NCI-H1417 (cell line): ENCODE data around the gene IFFO2.
"Not testable (repeated sequence)": the region's sequence is repeated elsewhere in the genome, so short reads cannot be mapped to it uniquely, and the experiment has no call there.

Source experiments
- DNase-seq, 3 experiments: peaks; one replicate each; lab custom pipeline; 2025; lab: John Stamatoyannopoulos, UW

IFFO2 gene

GRCh38 chr1:18895317-18895716 lies 61.2 kb downstream of the IFFO2 start:
- DNase-seq: peak in 1 of 3 experiments; percentile 50

GRCh38 chr1:18893120-18893519 lies 63.4 kb downstream of the IFFO2 start:
- DNase-seq: no peak

- DNase-seq: not testable (repeated sequence)
Observed at GRCh38 chr1:18891858-18892257, 64.6 kb downstream of the IFFO2 start.

- no peak for DNase-seq
Observed at GRCh38 chr1:18891426-18891780, 65.1 kb downstream of the IFFO2 start.

- DNase-seq: no peak
Observed at GRCh38 chr1:18890706-18891425, 65.6 kb downstream of the IFFO2 start.

GRCh38 chr1:18886003-18886335 lies 70.5 kb downstream of the IFFO2 start:
- no peak for DNase-seq

GRCh38 chr1:18885311-18886002 lies 71.0 kb downstream of the IFFO2 start:
- DNase-seq: no peak

GRCh38 chr1:18884727-18885126 lies 71.7 kb downstream of the IFFO2 start:
- no peak for DNase-seq

GRCh38 chr1:18884419-18884717 lies 72.1 kb downstream of the IFFO2 start:
- no peak for DNase-seq

GRCh38 chr1:18883636-18884418 lies 72.6 kb downstream of the IFFO2 start:
- DNase-seq: peak; percentile 22 to 63 (median 58)

- DNase-seq: no peak
Observed at GRCh38 chr1:18883079-18883478, 73.4 kb downstream of the IFFO2 start.

- no peak for DNase-seq
Observed at GRCh38 chr1:18882486-18882885, 74.0 kb downstream of the IFFO2 start.

- DNase-seq: no peak
Observed at GRCh38 chr1:18881642-18882431, 74.6 kb downstream of the IFFO2 start.

- no peak for DNase-seq
Observed at GRCh38 chr1:18881164-18881563, 75.3 kb downstream of the IFFO2 start.

- DNase-seq: no peak
Observed at GRCh38 chr1:18880585-18880984, 75.9 kb downstream of the IFFO2 start.

- DNase-seq: peak in 1 of 3 experiments; percentile 2
Observed at GRCh38 chr1:18879791-18880309, 76.6 kb downstream of the IFFO2 start.

GRCh38 chr1:18879215-18879790 lies 77.2 kb downstream of the IFFO2 start:
- no peak for DNase-seq

- no peak for DNase-seq
Observed at GRCh38 chr1:18878538-18879214, 77.8 kb downstream of the IFFO2 start.

- no peak for DNase-seq
Observed at GRCh38 chr1:18877282-18877681, 79.2 kb downstream of the IFFO2 start.

- DNase-seq: no peak
Observed at GRCh38 chr1:18876210-18876609, 80.3 kb downstream of the IFFO2 start.

- DNase-seq: no peak
Observed at GRCh38 chr1:18875796-18876128, 80.7 kb downstream of the IFFO2 start.
